GM21786 (cell line): Measurements from ENCODE around the gene CHRNB2.

Experiments used
- ATAC-seq: cut with Tn5 transposase; IDR thresholded peaks from one replicate; pipeline ENCODE4 v1.9.1; 2021; ENCODE audit not compliant: unreplicated experiment

CHRNB2 gene

GRCh38 chr1:154551474-154551873, 16.1 kb upstream of the CHRNB2 start:
- no peak for ATAC-seq

GRCh38 chr1:154552036-154552435, 15.5 kb upstream of the CHRNB2 start:
- ATAC-seq = no peak

GRCh38 chr1:154553056-154554030, 14.2 kb upstream of the CHRNB2 start:
- ATAC-seq = no peak

- no peak for ATAC-seq
These were observed 11.2 kb upstream of the CHRNB2 start for GRCh38 chr1:154556422-154556821.

- ATAC-seq = no peak
These were observed 10.2 kb upstream of the CHRNB2 start for GRCh38 chr1:154557248-154557938.

GRCh38 chr1:154557939-154558719, 9.4 kb upstream of the CHRNB2 start, which contains the start of gene UBE2Q1:
Gene UBE2Q1 (minus strand): TSS chr1:154558662. CDS start chr1:154558553, 109 bp downstream.
- ATAC-seq = no peak

GRCh38 chr1:154558720-154559465, 8.7 kb upstream of the CHRNB2 start:
- peak; percentile 86 for ATAC-seq

GRCh38 chr1:154559466-154560044, 8.0 kb upstream of the CHRNB2 start:
- ATAC-seq = peak; percentile 40

GRCh38 chr1:154565876-154566275, 1.7 kb upstream of the CHRNB2 start:
- ATAC-seq = no peak

- ATAC-seq = no peak
These were observed 708 bp downstream of the CHRNB2 start for GRCh38 chr1:154568157-154568815.

GRCh38 chr1:154571244-154571963, 3.8 kb downstream of the CHRNB2 start:
- ATAC-seq = no peak

- ATAC-seq = no peak
These were observed 4.3 kb downstream of the CHRNB2 start for GRCh38 chr1:154571964-154572288.

GRCh38 chr1:154572468-154573167, 5.0 kb downstream of the CHRNB2 start:
- ATAC-seq = no peak

GRCh38 chr1:154573168-154573510, 5.6 kb downstream of the CHRNB2 start:
- no peak for ATAC-seq

GRCh38 chr1:154574716-154575115, 7.1 kb downstream of the CHRNB2 start:
- ATAC-seq = no peak

GRCh38 chr1:154575147-154575927, 7.8 kb downstream of the CHRNB2 start:
- no peak for ATAC-seq

- no peak for ATAC-seq
These were observed 8.5 kb downstream of the CHRNB2 start for GRCh38 chr1:154575951-154576566.
